ENCODE data around the gene TMEM109.

DNA sequence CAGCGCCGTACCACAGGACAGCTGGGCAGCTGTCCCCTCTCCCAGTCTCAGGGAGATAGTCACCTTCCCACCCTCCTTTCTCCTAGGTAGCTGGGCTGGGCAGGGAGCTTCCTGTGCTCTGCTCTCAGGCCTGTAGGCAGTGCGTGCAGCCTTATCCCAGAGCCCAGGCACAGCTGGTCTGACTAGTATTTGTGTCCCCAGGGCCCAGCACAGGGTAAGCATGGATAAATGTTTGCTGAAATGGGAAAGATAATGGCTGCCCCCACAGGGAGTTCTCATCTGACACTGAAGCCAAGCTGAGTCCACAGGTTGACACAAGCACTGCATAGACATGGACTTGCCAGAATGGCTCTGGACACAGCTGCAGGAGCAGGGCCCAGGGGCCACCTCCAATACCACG lies 28.3 kb downstream of the TMEM109 start:
- TF ChIP-seq, protein P1, sequence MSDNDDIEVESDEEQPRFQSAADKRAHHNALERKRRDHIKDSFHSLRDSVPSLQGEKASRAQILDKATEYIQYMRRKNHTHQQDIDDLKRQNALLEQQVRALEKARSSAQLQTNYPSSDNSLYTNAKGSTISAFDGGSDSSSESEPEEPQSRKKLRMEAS (IDR thresholded peaks at IDR 0.05) = no peak
- TF ChIP-seq TBP (CRISPR knock-in tag; IDR thresholded peaks at IDR 0.05) (no peak), HDAC6 (IDR thresholded peaks at IDR 0.05; ENCODE audit: low read depth, low read length) (no peak), POLR2AphosphoS5 (IDR thresholded peaks at IDR 0.05; ENCODE audit: low read depth, low read length) (no peak), JUNB (CRISPR knock-in tag; IDR thresholded peaks at IDR 0.05; ENCODE audit: borderline replicate concordance) (no peak), KDM4B (CRISPR knock-in tag; IDR thresholded peaks at IDR 0.05) (no peak), ESRRA (CRISPR knock-in tag; IDR thresholded peaks at IDR 0.05; ENCODE audit: low read depth) (no peak), SIX4 (CRISPR knock-in tag; IDR thresholded peaks at IDR 0.05) (no peak), ZFP36 (IDR thresholded peaks at IDR 0.05; ENCODE audit: borderline replicate concordance, low read depth, low read length, partially characterized antibody) (no peak), NR2F1 (CRISPR knock-in tag; IDR thresholded peaks at IDR 0.05) (no peak)
- TF ChIP-seq, protein P2, sequence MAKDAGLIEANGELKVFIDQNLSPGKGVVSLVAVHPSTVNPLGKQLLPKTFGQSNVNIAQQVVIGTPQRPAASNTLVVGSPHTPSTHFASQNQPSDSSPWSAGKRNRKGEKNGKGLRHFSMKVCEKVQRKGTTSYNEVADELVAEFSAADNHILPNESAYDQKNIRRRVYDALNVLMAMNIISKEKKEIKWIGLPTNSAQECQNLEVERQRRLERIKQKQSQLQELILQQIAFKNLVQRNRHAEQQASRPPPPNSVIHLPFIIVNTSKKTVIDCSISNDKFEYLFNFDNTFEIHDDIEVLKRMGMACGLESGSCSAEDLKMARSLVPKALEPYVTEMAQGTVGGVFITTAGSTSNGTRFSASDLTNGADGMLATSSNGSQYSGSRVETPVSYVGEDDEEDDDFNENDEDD (CRISPR knock-in tag; IDR thresholded peaks at IDR 0.05; ENCODE audit: borderline replicate concordance) = no peak
- TF ChIP-seq, protein P3, sequence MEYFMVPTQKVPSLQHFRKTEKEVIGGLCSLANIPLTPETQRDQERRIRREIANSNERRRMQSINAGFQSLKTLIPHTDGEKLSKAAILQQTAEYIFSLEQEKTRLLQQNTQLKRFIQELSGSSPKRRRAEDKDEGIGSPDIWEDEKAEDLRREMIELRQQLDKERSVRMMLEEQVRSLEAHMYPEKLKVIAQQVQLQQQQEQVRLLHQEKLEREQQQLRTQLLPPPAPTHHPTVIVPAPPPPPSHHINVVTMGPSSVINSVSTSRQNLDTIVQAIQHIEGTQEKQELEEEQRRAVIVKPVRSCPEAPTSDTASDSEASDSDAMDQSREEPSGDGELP (IDR thresholded peaks at IDR 0.05; ENCODE audit: borderline replicate concordance, low read depth) = no peak
- TF ChIP-seq, protein P4, sequence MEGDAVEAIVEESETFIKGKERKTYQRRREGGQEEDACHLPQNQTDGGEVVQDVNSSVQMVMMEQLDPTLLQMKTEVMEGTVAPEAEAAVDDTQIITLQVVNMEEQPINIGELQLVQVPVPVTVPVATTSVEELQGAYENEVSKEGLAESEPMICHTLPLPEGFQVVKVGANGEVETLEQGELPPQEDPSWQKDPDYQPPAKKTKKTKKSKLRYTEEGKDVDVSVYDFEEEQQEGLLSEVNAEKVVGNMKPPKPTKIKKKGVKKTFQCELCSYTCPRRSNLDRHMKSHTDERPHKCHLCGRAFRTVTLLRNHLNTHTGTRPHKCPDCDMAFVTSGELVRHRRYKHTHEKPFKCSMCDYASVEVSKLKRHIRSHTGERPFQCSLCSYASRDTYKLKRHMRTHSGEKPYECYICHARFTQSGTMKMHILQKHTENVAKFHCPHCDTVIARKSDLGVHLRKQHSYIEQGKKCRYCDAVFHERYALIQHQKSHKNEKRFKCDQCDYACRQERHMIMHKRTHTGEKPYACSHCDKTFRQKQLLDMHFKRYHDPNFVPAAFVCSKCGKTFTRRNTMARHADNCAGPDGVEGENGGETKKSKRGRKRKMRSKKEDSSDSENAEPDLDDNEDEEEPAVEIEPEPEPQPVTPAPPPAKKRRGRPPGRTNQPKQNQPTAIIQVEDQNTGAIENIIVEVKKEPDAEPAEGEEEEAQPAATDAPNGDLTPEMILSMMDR (CRISPR knock-in tag; IDR thresholded peaks at IDR 0.05) = no peak
